ENCODE measurements around the gene SASH1. TPM values are rescaled to one million over a fixed set of nuclear protein-coding genes. Genes with fewer than 3 reads are reported as not detected.

Gene SASH1
- total RNA-seq, 2 experiments from 2014 or later: 0.03 to 0.47 TPM

DNA sequence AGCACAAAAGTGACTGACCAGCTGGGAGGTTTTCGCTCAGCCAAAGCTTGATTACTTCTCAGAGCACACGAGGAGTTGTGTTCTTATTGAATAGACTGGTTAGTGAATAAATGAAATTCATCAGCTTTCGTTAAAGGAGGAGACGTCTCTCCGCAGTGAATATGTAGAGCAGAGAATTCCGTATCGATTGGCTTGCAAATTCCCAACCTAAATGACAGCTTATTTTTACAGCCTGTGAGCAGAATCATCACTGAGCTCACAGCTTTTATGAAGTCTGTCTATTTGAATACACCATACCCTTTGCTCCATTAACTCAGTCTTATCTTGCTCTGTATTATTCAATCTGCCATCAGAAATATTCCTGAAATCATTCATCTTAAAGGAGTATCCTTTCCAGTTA, 192.7 kb downstream of the SASH1 start:
- no peak for ATAC-seq
- no peak overlapping the region for H3K4me3 Mint-ChIP-seq

DNA sequence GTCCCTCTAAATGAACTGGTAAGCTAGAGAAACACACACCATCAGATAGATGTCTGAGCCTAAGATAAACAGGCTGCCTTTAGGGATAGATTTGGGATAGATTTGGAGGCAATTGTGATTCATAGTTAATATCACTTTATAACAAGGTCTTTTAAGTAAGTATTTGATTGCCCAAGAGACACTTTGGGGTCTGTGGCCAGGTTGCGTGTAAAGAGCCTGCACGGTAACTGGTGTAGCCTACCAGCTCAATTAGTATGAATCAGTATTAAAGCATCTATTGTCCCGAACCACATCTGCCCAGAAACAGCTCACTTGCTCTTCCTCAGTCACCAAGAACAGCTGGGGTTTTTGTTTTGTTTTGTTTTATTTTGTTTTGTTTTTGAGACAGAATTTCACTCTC, 193.3 kb downstream of the SASH1 start:
- CTCF ChIA-PET: interaction anchor here (1.5 kb wide), 1 partner anchor 8 kb away, joined by 3 read pairs; no protein-coding TSS in a partner anchor
- Mint-ChIP-seq H3K27ac (no peak overlapping the region), H3K27me3 (peaks cover 28% of the 10 kb centered on the region), H3K9me3 (ENCODE audit: low read depth) (no peaks in the 10 kb centered on the region), H3K36me3 (no peaks in the 10 kb centered on the region), H3K4me1 (peaks cover 8% of the 10 kb centered on the region), H3K4me3 (no peak overlapping the region)
- ATAC-seq (no peak), DNase-seq (no peak)

More for the DNA sequence above, 192.7 kb downstream of the SASH1 start:
- peaks cover 25% of the 10 kb centered on the region for H3K27me3 Mint-ChIP-seq
- H3K27ac Mint-ChIP-seq: no peak overlapping the region
- no peak for DNase-seq
- no peaks in the 10 kb centered on the region for H3K36me3 Mint-ChIP-seq
- CTCF ChIA-PET: interaction anchor here (0.8 to 2.0 kb wide), 3 partner anchors 9 to 66 kb away, joined by 3 to 5 read pairs (median 3); no protein-coding TSS in a partner anchor
- peaks cover 7% of the 10 kb centered on the region for H3K4me1 Mint-ChIP-seq
- no peaks in the 10 kb centered on the region for H3K9me3 Mint-ChIP-seq (ENCODE audit: low read depth)

DNA sequence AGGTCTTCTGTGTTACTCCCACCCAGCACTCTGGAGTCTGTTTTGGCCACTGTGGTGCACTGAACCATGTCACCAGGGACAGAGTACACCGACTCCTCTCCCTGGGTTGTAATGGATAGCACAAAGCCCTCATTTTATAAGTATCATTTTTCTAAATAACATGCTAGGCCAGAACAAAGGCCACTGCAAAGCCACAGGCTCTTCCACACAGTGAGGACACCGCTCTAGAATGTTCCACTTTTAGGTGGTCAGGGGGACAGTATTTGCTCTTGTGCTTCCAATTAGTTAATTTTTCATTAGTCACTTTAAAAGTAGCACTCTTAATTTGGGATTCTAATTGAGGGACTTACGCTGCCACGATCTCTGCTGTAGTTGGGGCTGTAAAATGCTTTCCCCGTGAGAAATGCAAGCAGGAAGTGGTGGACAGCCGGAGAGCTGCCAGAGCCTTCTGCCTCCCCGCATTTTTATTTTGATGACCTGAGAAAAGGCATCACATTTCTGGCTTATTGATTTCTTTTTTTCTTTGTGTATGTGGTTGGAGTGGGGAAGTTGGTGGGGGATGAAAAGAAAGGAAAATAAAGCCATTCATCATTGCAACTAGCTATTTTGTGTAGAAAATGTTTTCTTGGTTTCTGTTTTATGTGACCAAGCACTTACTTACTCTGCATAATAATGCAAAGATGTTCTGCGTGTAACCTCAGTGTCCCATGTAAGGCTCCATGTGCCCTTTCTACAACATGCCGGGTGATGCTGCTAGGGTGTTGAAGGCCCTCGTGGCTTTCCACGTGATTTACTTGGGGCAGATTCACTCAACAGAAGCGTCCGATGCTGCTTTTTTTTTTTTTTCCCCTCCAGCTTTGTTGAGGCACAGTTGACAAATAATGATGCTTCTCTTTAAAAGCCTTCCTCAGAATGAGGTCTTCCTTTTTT, 195.9 kb downstream of the SASH1 start:
- DNase-seq (no peak), ATAC-seq (no peak)
- CTCF ChIA-PET: no interaction called here
- no peaks in the 10 kb centered on the region for H3K9me3 Mint-ChIP-seq (ENCODE audit: low read depth)
- H3K36me3 Mint-ChIP-seq: no peaks in the 10 kb centered on the region
- peaks cover 28% of the 10 kb centered on the region for H3K27me3 Mint-ChIP-seq
- H3K27ac Mint-ChIP-seq: no peak overlapping the region
- H3K4me1 Mint-ChIP-seq: peaks cover 11% of the 10 kb centered on the region
- peak overlapping the region; percentile 19 for H3K4me3 Mint-ChIP-seq

DNA sequence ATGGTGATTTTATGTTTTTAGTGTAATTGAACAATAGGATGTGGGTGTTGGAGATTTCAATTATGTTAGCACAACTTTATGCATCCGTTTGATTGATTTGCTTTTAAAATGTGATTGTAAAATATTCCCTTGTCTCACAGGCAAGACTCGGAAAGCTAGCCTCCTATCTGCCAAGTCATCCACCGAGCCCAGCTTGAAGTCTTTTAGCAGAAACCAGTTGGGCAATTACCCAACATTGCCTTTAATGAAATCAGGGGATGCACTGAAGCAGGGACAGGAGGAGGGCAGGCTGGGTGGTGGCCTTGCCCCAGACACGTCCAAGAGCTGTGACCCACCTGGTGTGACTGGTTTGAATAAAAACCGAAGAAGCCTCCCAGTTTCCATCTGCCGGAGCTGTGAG, 200.9 kb downstream of the SASH1 start:
- CTCF ChIA-PET: interaction anchor here (1.5 kb wide), 1 partner anchor 8 kb away, joined by 3 read pairs; no protein-coding TSS in a partner anchor
- ATAC-seq: no peak

DNA sequence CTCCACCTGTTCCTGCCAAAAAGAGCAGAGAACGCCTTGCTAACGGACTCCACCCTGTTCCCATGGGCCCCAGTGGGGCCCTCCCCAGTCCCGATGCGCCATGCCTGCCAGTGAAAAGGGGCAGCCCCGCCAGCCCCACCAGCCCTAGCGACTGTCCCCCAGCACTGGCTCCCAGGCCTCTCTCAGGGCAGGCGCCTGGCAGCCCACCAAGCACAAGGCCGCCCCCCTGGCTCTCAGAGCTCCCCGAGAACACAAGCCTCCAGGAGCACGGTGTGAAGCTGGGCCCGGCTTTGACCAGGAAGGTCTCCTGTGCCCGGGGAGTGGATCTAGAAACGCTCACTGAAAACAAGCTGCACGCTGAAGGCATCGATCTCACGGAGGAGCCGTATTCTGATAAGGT, 201.8 kb downstream of the SASH1 start:
- DNase-seq: no peak
- no peaks in the 10 kb centered on the region for H3K9me3 Mint-ChIP-seq (ENCODE audit: low read depth)
- no peak overlapping the region for H3K27ac Mint-ChIP-seq
- no peaks in the 10 kb centered on the region for H3K36me3 Mint-ChIP-seq
- no peak overlapping the region for H3K4me3 Mint-ChIP-seq
- CTCF ChIA-PET: interaction anchor here (1.5 kb wide), 1 partner anchor 9 kb away, joined by 3 read pairs; no protein-coding TSS in a partner anchor
- ATAC-seq: no peak
- H3K27me3 Mint-ChIP-seq: peaks cover 11% of the 10 kb centered on the region
- peaks cover 7% of the 10 kb centered on the region for H3K4me1 Mint-ChIP-seq

More for the DNA sequence above, 200.9 kb downstream of the SASH1 start:
- Mint-ChIP-seq H3K4me1 (peaks cover 10% of the 10 kb centered on the region), H3K9me3 (ENCODE audit: low read depth) (no peaks in the 10 kb centered on the region), H3K36me3 (no peaks in the 10 kb centered on the region), H3K27me3 (peaks cover 12% of the 10 kb centered on the region), H3K4me3 (no peak overlapping the region), H3K27ac (no peak overlapping the region)
- DNase-seq: no peak

DNA sequence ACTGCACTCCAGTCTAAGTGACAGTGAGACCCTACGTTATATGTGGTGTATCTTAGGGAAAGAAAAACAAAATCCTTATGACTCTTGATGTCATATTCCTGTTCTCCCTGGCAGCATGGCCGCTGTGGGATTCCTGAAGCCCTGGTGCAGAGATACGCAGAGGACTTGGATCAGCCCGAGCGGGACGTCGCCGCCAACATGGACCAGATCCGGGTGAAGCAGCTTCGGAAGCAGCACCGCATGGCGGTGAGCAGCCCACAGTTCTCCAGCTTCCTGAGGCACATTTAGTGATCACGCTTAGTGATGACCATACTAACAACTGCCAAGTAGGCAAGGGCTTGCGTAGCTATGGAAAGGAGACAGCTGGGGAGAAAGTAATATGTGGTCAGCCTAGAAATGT, 203.3 kb downstream of the SASH1 start:
- no peak for ATAC-seq
- DNase-seq: no peak
- Mint-ChIP-seq H3K27me3 (peaks cover 7% of the 10 kb centered on the region), H3K4me1 (peaks cover 4% of the 10 kb centered on the region), H3K36me3 (no peaks in the 10 kb centered on the region), H3K9me3 (ENCODE audit: low read depth) (no peaks in the 10 kb centered on the region), H3K27ac (no peak overlapping the region), H3K4me3 (no peak overlapping the region)
- CTCF ChIA-PET: no interaction called here

DNA sequence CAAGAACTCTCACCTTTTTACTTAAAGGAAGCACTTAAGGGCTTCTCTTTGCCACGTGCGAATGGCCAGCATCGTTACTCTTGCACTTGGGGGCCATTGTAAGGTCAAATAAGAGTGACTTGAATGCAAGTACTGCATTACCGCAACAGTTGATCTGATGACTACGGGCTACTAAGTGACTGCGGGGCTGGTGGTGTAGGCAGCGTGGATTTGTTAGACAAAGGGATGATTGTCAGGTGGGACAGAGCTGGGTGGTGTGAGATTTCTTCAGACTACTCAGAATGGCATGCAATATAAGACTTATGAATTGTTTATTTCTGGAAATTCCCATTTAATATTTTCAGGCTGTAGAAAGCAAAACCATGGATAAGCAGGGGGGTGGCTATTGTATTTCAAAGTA, 204.5 kb downstream of the SASH1 start:
- no peak for ATAC-seq
- no peaks in the 10 kb centered on the region for H3K9me3 Mint-ChIP-seq (ENCODE audit: low read depth)
- no peak overlapping the region for H3K4me3 Mint-ChIP-seq
- no peak overlapping the region for H3K27ac Mint-ChIP-seq
- H3K36me3 Mint-ChIP-seq: no peaks in the 10 kb centered on the region
- no peaks in the 10 kb centered on the region for H3K4me1 Mint-ChIP-seq
- CTCF ChIA-PET: no interaction called here
- DNase-seq: no peak
- peaks cover 9% of the 10 kb centered on the region for H3K27me3 Mint-ChIP-seq

DNA sequence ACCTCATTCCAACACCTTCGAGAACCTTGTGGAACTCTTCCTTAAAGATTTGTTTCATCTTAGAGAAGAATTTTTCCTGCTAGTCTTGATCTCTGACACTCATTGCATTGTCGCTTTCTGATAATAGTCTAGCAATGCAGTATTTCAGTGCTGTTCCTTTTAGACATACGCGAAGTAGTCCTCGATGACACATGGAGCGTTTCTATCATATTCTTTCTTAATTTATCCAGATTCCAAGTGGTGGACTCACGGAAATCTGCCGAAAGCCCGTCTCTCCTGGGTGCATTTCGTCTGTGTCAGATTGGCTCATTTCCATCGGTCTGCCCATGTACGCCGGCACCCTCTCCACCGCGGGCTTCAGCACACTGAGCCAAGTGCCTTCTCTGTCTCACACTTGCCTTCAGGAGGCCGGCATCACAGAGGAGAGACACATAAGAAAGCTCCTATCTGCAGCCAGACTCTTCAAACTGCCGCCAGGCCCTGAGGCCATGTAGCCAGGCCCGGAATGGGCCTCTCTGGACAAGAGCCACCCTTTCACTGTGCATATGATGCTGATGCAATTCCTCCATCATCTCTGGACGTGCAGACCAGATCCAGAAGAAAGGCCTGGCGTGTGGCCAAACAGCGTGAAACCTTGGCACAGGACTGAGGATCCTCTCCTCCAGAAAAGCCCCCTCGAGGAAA, 205.6 kb downstream of the SASH1 start:
- H3K27ac Mint-ChIP-seq: no peak overlapping the region
- no peak overlapping the region for H3K4me3 Mint-ChIP-seq
- no peaks in the 10 kb centered on the region for H3K4me1 Mint-ChIP-seq
- no peaks in the 10 kb centered on the region for H3K9me3 Mint-ChIP-seq (ENCODE audit: low read depth)
- no peaks in the 10 kb centered on the region for H3K36me3 Mint-ChIP-seq
- peaks cover 11% of the 10 kb centered on the region for H3K27me3 Mint-ChIP-seq
- no peak for ATAC-seq
- no peak for DNase-seq
- CTCF ChIA-PET: interaction anchor here (1.0 kb wide), 1 partner anchor 9 kb away, joined by 3 read pairs; no protein-coding TSS in a partner anchor

DNA sequence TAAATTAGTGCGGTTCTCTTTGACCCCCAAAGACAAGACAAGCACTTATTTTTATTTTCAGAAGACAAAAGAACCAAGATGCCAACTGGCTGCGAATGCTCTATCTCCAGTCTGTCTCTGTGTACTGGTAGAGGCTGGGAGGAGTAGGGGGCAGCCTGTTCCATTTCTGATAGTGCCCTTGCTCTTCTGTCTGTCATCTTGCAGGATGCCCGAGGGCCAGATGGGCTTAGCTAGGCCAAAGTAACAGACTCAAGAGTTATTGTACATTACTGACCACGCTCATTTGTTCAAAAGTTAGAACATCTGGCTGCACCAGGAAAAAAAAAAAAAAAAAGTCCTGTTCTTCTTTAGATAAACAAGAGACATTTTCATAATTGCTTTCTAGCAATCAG, 206.1 kb downstream of the SASH1 start:
- Mint-ChIP-seq H3K36me3 (no peaks in the 10 kb centered on the region), H3K4me1 (no peaks in the 10 kb centered on the region), H3K4me3 (no peak overlapping the region), H3K27me3 (peaks cover 11% of the 10 kb centered on the region), H3K27ac (no peak overlapping the region), H3K9me3 (ENCODE audit: low read depth) (no peaks in the 10 kb centered on the region)
- DNase-seq (no peak), ATAC-seq (no peak)
- CTCF ChIA-PET: interaction anchor here (0.7 to 1.0 kb wide), 2 partner anchors 9 to 750 kb away, joined by 3 to 4 read pairs; no protein-coding TSS in a partner anchor

DNA sequence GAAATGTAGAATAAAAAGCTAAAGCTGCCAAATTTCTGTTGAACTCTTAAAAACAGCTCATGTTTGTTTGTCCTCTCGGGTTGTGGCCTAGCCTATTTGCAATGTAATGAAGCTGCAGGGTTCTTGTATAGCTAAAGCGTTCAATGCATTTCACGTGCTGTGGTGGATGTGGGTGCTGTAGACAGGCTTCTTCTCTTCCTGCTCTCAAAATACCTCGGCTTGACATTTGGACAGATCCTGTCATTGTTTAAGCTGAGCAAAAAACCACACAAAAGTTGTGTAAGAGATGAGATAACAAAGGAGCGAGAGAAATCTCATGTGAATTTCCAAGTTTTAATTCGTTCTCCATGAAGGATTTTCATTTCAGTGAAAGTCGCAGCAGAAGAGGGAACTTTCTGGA, 207.9 kb downstream of the SASH1 start:
- ATAC-seq: no peak
- Mint-ChIP-seq H3K27ac (no peak overlapping the region), H3K9me3 (ENCODE audit: low read depth) (no peaks in the 10 kb centered on the region), H3K4me1 (no peaks in the 10 kb centered on the region), H3K27me3 (peaks cover 14% of the 10 kb centered on the region), H3K4me3 (no peak overlapping the region), H3K36me3 (no peaks in the 10 kb centered on the region)
- no peak for DNase-seq
- CTCF ChIA-PET: no interaction called here

DNA sequence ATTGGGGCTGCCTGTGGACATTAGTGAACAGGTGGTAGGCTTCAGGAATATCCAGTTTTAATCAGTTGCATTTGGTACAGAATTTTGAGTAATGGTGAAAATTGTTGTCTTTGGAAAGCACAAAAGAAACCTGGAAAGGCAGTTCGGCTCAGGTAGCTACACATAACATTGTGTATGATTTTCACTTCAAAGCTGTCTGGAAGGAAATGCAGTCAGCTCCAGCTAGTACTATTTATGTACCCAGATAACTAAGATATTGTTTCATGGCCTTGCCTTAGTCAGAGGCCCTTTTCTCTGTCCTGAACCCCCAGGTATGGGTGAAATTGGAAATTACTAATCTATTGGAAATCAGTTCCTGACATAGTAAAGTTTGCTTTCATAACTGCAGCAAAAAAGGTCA, 208.6 kb downstream of the SASH1 start:
- Mint-ChIP-seq H3K4me1 (no peaks in the 10 kb centered on the region), H3K4me3 (no peak overlapping the region), H3K36me3 (no peaks in the 10 kb centered on the region), H3K27me3 (peaks cover 18% of the 10 kb centered on the region), H3K9me3 (ENCODE audit: low read depth) (no peaks in the 10 kb centered on the region), H3K27ac (no peak overlapping the region)
- ATAC-seq (no peak), DNase-seq (no peak)
- CTCF ChIA-PET: no interaction called here

DNA sequence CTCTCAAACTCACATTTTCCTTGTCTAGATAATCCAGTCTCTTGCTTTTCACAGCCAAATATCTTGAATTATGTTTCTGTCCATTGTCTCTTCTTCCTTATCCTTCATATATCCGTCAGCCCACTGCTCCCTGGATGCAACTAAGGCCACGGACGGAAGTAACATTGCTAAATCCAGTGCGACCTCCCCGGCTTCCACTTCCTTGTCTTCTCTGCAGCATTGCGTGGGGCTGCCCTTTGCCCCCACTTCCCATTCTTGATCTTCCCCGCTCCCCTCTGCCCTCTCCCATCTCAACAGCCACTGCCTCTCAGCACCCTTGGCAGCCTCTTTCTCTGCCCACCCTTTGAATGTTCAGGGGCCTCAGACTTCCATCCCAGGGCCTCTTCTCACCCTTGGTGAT, 213.8 kb downstream of the SASH1 start:
- Mint-ChIP-seq H3K27me3 (peaks cover 31% of the 10 kb centered on the region), H3K27ac (no peak overlapping the region), H3K4me3 (no peak overlapping the region), H3K9me3 (ENCODE audit: low read depth) (no peaks in the 10 kb centered on the region), H3K36me3 (no peaks in the 10 kb centered on the region), H3K4me1 (peaks cover 14% of the 10 kb centered on the region)
- CTCF ChIA-PET: no interaction called here
- DNase-seq: no peak
- no peak for ATAC-seq

DNA sequence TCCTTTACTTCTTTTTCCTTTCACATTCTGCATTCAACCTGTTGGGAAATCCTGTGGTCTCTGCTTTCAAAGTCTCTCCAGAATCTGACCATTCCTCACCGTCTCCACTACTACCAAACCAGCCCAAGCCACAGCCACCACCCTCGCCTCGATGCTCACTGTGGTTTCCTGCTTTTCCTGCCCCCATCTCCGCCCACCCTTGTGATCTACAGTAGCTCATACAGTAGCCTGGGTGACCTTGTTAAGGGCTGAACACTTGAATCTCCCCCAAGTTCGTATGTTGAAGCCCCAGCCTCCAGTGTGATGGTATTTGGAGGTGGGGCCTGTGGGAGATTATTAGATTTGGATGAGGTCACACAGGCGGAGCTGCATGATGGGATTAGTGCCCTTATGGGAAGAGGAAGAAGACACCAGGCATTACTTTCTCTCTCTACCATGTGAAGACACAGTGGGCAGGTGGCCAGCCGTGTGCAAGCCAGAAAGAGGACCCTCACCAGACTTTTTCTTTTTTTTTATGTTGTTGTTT, 215.2 kb downstream of the SASH1 start:
- peak; percentile 53 for ATAC-seq
- Mint-ChIP-seq H3K9me3 (ENCODE audit: low read depth) (no peaks in the 10 kb centered on the region), H3K4me1 (peaks cover 14% of the 10 kb centered on the region), H3K36me3 (no peaks in the 10 kb centered on the region), H3K27ac (no peak overlapping the region), H3K27me3 (peaks cover 35% of the 10 kb centered on the region), H3K4me3 (no peak overlapping the region)
- peak; percentile 63 for DNase-seq
- CTCF ChIA-PET: interaction anchor here (0.7 to 1.5 kb wide), 5 partner anchors 9 to 471 kb away, joined by 3 to 5 read pairs (median 3); no protein-coding TSS in a partner anchor
